Loucy (cell line): ENCODE measurements around the gene RUNX1.

Experiments
- H2AFZ ChIP-seq: fragments of 200-600 bp; sonication (generic); 2 replicates; pipeline ENCODE4 v1.6.0; 2016; ENCODE audit warnings: antibody characterized with exemption, mild to moderate bottlenecking, low read length, moderate library complexity
- H3F3A ChIP-seq: fragments of 200-600 bp; 2 replicates; pipeline ENCODE4 v1.6.0; 2016; ENCODE audit warnings: antibody characterized with exemption, low read depth, mild to moderate bottlenecking
- H3K27me3 ChIP-seq: fragments of 200-600 bp; sonication (generic); 2 replicates; pipeline ENCODE4 v1.6.1; 2014; ENCODE audit warnings: low read length, mild to moderate bottlenecking; ENCODE audit not compliant: insufficient read depth, poor library complexity, severe bottlenecking
- H3K36me3 ChIP-seq: fragments of 200-600 bp; sonication (generic); 2 replicates; pipeline ENCODE4 v1.6.1; 2016; ENCODE audit warnings: low read length; ENCODE audit not compliant: insufficient read depth
- H3K4me1 ChIP-seq: fragments of 200-600 bp; sonication (generic); 2 replicates; pipeline ENCODE4 v1.5.1; 2014; ENCODE audit warnings: low read length, mild to moderate bottlenecking; ENCODE audit not compliant: insufficient read depth, poor library complexity, severe bottlenecking
- H3K4me2 ChIP-seq: fragments of 200-600 bp; sonication (generic); 2 replicates; pipeline ENCODE4 v1.6.0; 2014; ENCODE audit warnings: antibody characterized with exemption, low read length, low read depth, mild to moderate bottlenecking; ENCODE audit not compliant: poor library complexity, severe bottlenecking
- H3K4me3 ChIP-seq: fragments of 200-600 bp; sonication (generic); 2 replicates; pipeline ENCODE4 v1.5.1; 2014; ENCODE audit warnings: low read length, mild to moderate bottlenecking, mixed read lengths; ENCODE audit not compliant: poor library complexity, severe bottlenecking
- H3K79me2 ChIP-seq: fragments of 200-600 bp; sonication (generic); 2 replicates; pipeline ENCODE4 v1.6.1; 2014; ENCODE audit warnings: low read length; ENCODE audit not compliant: insufficient read depth
- H3K9ac ChIP-seq: fragments of 200-600 bp; sonication (generic); 2 replicates; pipeline ENCODE4 v1.6.0; 2014; ENCODE audit warnings: mild to moderate bottlenecking, low read depth, low read length, moderate library complexity; ENCODE audit not compliant: poor library complexity, severe bottlenecking
- H3K9me2 ChIP-seq: fragments of 200-600 bp; sonication (generic); replicated peaks from 2 replicates; pipeline ENCODE4 v1.6.1; 2016; ENCODE audit warnings: low read depth, low read length, mixed read lengths
- H3K9me3 ChIP-seq: fragments of 200-600 bp; sonication (generic); 2 replicates; pipeline ENCODE4 v1.6.1; 2014; ENCODE audit warnings: mild to moderate bottlenecking, antibody characterized with exemption, low read length, low read depth; ENCODE audit not compliant: insufficient read depth
- H4K20me1 ChIP-seq: fragments of 200-600 bp; sonication (generic); 2 replicates; pipeline ENCODE4 v1.6.0; 2014; ENCODE audit warnings: antibody characterized with exemption, low read length, mild to moderate bottlenecking; ENCODE audit not compliant: insufficient read depth, poor library complexity, severe bottlenecking
- CTCF ChIP-seq: fragments of 200-600 bp; sonication (generic); conservative IDR thresholded peaks from 2 replicates; pipeline ENCODE4 v1.5.1; 2014; ENCODE audit warnings: mild to moderate bottlenecking, antibody characterized with exemption, low read length
- EZH2phosphoT487 ChIP-seq: fragments of 200-600 bp; IDR thresholded peaks from 2 replicates; pipeline ENCODE4 v1.6.1; 2018; ENCODE audit warnings: antibody characterized with exemption, mild to moderate bottlenecking, moderate library complexity, borderline replicate concordance

The RUNX1 gene

GRCh38 chr21:35045542-35046262 lies 3.4 kb downstream of the RUNX1 start:
- H3K9me2 ChIP-seq = no peaks in the 10 kb centered on the region
- H3K9me3 ChIP-seq = no peaks in the 10 kb centered on the region
- H3K27me3 ChIP-seq = no peaks in the 10 kb centered on the region
- peaks cover 4% of the 10 kb centered on the region; the same call in 1 of the 2 replicates for H3F3A ChIP-seq
- peak overlapping the region; percentile 95 for H3K4me2 ChIP-seq
- H3K9ac ChIP-seq = peak overlapping the region; percentile 97
- peaks cover 23% of the 10 kb centered on the region for H3K36me3 ChIP-seq
- TF ChIP-seq CTCF (no peak), EZH2phosphoT487 (no peak)
- no peak overlapping the region for H2AFZ ChIP-seq
- H3K4me1 ChIP-seq = peaks cover 66% of the 10 kb centered on the region
- H4K20me1 ChIP-seq = peaks cover 42% of the 10 kb centered on the region
- peaks cover 94% of the 10 kb centered on the region for H3K79me2 ChIP-seq
- peak overlapping the region; percentile 90 for H3K4me3 ChIP-seq

- H3K4me1 ChIP-seq = peaks cover 66% of the 10 kb centered on the region
- H2AFZ ChIP-seq = no peak overlapping the region
- peaks cover 4% of the 10 kb centered on the region; the same call in 1 of the 2 replicates for H3F3A ChIP-seq
- H3K4me2 ChIP-seq = peak overlapping the region; percentile 95
- H3K36me3 ChIP-seq = peaks cover 24% of the 10 kb centered on the region
- peaks cover 94% of the 10 kb centered on the region for H3K79me2 ChIP-seq
- TF ChIP-seq CTCF (no peak), EZH2phosphoT487 (no peak)
- H4K20me1 ChIP-seq = peaks cover 48% of the 10 kb centered on the region
- no peaks in the 10 kb centered on the region for H3K9me2 ChIP-seq
- H3K27me3 ChIP-seq = no peaks in the 10 kb centered on the region
- peak overlapping the region; percentile 97 for H3K9ac ChIP-seq
- peak overlapping the region; percentile 90 for H3K4me3 ChIP-seq
- H3K9me3 ChIP-seq = no peaks in the 10 kb centered on the region
Observed at GRCh38 chr21:35044770-35045541, 4.1 kb downstream of the RUNX1 start.

- Histone ChIP-seq H4K20me1 (peaks cover 56% of the 10 kb centered on the region), H3K4me3 (peak overlapping the region; percentile 90)
Observed at GRCh38 chr21:35044128-35044527, 5.0 kb downstream of the RUNX1 start.

More at GRCh38 chr21:35044128-35044527, 5.0 kb downstream of the RUNX1 start:
- Histone ChIP-seq H3K27me3 (no peaks in the 10 kb centered on the region), H3K4me2 (peak overlapping the region; percentile 95), H3F3A (peaks cover 4% of the 10 kb centered on the region; the same call in 1 of the 2 replicates), H3K9ac (peak overlapping the region; percentile 97), H3K9me2 (no peaks in the 10 kb centered on the region), H3K36me3 (peaks cover 24% of the 10 kb centered on the region), H3K9me3 (no peaks in the 10 kb centered on the region), H2AFZ (no peak overlapping the region), H3K79me2 (peaks cover 96% of the 10 kb centered on the region), H3K4me1 (peaks cover 65% of the 10 kb centered on the region)
- TF ChIP-seq EZH2phosphoT487 = no peak
- no peak for TF ChIP-seq CTCF
